Trophoblast cell (in vitro differentiated cells and primary cell): ENCODE data around the gene CPNE9.

Source experiments
- DNase-seq, 2 donors: peaks; one replicate each; pipeline ENCODE4 v3.0.0-alpha.2; 2016
- H2AFZ ChIP-seq: 2 replicates; pipeline ENCODE4 v1.6.1; 2013; ENCODE audit warnings: low read length, moderate library complexity, mild to moderate bottlenecking; ENCODE audit not compliant: insufficient read depth, poor library complexity
- H2AK5ac ChIP-seq: 2 replicates; pipeline ENCODE4 v1.6.1; 2013; ENCODE audit warnings: mild to moderate bottlenecking, low read length
- H2BK120ac ChIP-seq: 2 replicates; pipeline ENCODE4 v1.6.1; 2013; ENCODE audit warnings: low read length, mild to moderate bottlenecking, moderate library complexity; ENCODE audit not compliant: insufficient read depth, poor library complexity
- H2BK12ac ChIP-seq: 2 replicates; pipeline ENCODE4 v1.6.1; 2013; ENCODE audit warnings: mild to moderate bottlenecking, low read length, moderate library complexity
- H2BK5ac ChIP-seq: 2 replicates; pipeline ENCODE4 v1.6.1; 2013; ENCODE audit warnings: low read length, low read depth, moderate library complexity, mild to moderate bottlenecking; ENCODE audit not compliant: poor library complexity
- H3K14ac ChIP-seq: 2 replicates; pipeline ENCODE4 v1.6.1; 2013; ENCODE audit warnings: mild to moderate bottlenecking, low read length
- H3K18ac ChIP-seq: 2 replicates; pipeline ENCODE4 v1.6.1; 2013; ENCODE audit warnings: mild to moderate bottlenecking, low read length
- H3K23ac ChIP-seq: 2 replicates; pipeline ENCODE4 v1.6.1; 2013; ENCODE audit warnings: low read length
- H3K27ac ChIP-seq: 2 replicates; pipeline ENCODE4 v1.5.1; 2013; ENCODE audit warnings: low read depth, mild to moderate bottlenecking, inconsistent platforms, low read length, moderate library complexity
- H3K27me3 ChIP-seq: 2 replicates; pipeline ENCODE4 v1.6.1; 2013; ENCODE audit warnings: inconsistent platforms, mild to moderate bottlenecking, low read length, moderate library complexity; ENCODE audit not compliant: insufficient read depth
- H3K36me3 ChIP-seq, 2 experiments: 1 replicate in 1 of 2; 2 replicates in 1 of 2; pipeline ENCODE4 v1.6.1; 2013; ENCODE audit warnings: low read length in 2 of 2, mild to moderate bottlenecking in 2 of 2, moderate library complexity in 1 of 2; ENCODE audit not compliant: insufficient read depth in 2 of 2, control insufficient read depth in 1 of 2
- H3K4ac ChIP-seq: 2 replicates; pipeline ENCODE4 v1.6.1; 2013; ENCODE audit warnings: low read depth, mild to moderate bottlenecking, low read length, moderate library complexity
- H3K4me1 ChIP-seq, 2 experiments: 1 replicate in 1 of 2; 2 replicates in 1 of 2; pipeline ENCODE4 v1.6.1; 2013; ENCODE audit warnings: low read length in 2 of 2, mild to moderate bottlenecking in 2 of 2, moderate library complexity in 1 of 2; ENCODE audit not compliant: insufficient read depth in 2 of 2, control insufficient read depth in 1 of 2
- H3K4me2 ChIP-seq: 2 replicates; pipeline ENCODE4 v1.6.1; 2013; ENCODE audit warnings: inconsistent platforms, mild to moderate bottlenecking, low read length, moderate library complexity
- H3K4me3 ChIP-seq: 2 replicates; pipeline ENCODE4 v1.5.1; 2013; ENCODE audit warnings: mild to moderate bottlenecking, low read depth, low read length, inconsistent platforms
- H3K79me1 ChIP-seq: one replicate; pipeline ENCODE4 v1.6.1; 2013; ENCODE audit warnings: low read length
- H3K79me2 ChIP-seq: 2 replicates; pipeline ENCODE4 v1.6.1; 2013; ENCODE audit warnings: low read length, mild to moderate bottlenecking; ENCODE audit not compliant: control insufficient read depth, insufficient read depth, poor library complexity
- H3K9ac ChIP-seq: 2 replicates; pipeline ENCODE4 v1.6.1; 2013; ENCODE audit warnings: mild to moderate bottlenecking, low read length
- H3K9me3 ChIP-seq: 2 replicates; pipeline ENCODE4 v1.6.1; 2013; ENCODE audit warnings: low read depth, mild to moderate bottlenecking, control low read depth, inconsistent platforms, low read length; ENCODE audit not compliant: insufficient read depth
- H4K12ac ChIP-seq: 2 replicates; pipeline ENCODE4 v1.6.1; 2013; ENCODE audit warnings: low read depth, mild to moderate bottlenecking, low read length, moderate library complexity
- H4K8ac ChIP-seq: 2 replicates; pipeline ENCODE4 v1.6.1; 2013; ENCODE audit warnings: low read depth, mild to moderate bottlenecking, low read length, moderate library complexity
- H4K91ac ChIP-seq: one replicate; pipeline ENCODE4 v1.6.1; 2013; ENCODE audit warnings: low read depth, mild to moderate bottlenecking, low read length, moderate library complexity
- WGBS: extraction: QIAGEN DNeasy Blood & Tissue Kit; methylation state at CpG from one replicate; pipeline ENCODE4 v1.1.7; 2013; ENCODE audit warnings: missing lambda C conversion rate; ENCODE audit not compliant: insufficient read length, insufficient coverage; ENCODE audit errors: extremely low coverage; 5-methylcytosine and 5-hydroxymethylcytosine counted together

Gene CPNE9

DNA sequence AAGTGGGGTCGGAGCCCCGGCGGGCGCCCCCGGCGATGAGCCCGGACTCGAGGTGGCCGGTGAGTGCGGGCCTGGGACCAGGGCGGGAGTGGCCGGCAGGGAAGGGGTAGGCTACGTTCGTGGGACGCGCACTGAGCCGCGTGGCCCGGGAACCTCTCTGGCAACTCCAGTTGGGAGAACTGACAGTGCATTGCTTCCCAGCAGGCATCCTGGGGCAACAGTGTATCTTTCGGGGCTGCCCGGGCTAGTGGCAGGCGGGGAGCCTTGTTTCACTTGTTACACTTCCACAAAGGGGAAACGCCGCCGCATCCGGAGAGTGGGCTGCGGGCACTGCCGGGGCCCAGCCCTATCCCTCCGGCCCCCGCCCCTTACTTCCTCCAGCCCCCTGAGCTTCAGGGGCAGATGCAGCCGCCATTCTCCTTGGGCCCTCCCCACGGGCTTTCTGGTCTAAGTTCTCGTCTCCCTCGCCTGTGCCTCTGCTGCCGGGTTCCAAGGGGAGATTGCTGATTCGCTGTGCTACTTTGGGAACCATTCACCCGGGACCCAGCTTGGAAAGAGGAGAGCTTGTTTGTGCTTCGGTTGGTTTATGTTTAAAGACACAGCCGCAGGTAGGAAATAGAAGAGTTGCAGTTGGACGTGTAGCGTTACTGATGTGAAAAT lies 28.6 kb downstream of the CPNE9 start:
- Histone ChIP-seq H4K8ac (peak overlapping the region; percentile 99), H2BK120ac (peak overlapping the region; percentile 100), H3K23ac (no peak overlapping the region), H3K4me1 (peaks cover 8 to 10% of the 10 kb centered on the region in 2 experiments), H3K9me3 (no peaks in the 10 kb centered on the region), H2BK5ac (peak overlapping the region; percentile 100), H3K36me3 (peaks cover 17 to 28% of the 10 kb centered on the region in 2 experiments), H3K27ac (no peak overlapping the region), H3K4me3 (peak overlapping the region; percentile 97), H3K79me2 (peaks cover 17% of the 10 kb centered on the region), H2AK5ac (peak overlapping the region; percentile 91), H3K9ac (peak overlapping the region; percentile 96), H3K79me1 (peaks cover 9% of the 10 kb centered on the region), H2AFZ (peak overlapping the region; percentile 99), H3K4ac (peak overlapping the region; percentile 97), H4K12ac (peak overlapping the region; percentile 93), H3K14ac (peak overlapping the region; percentile 99), H3K27me3 (no peaks in the 10 kb centered on the region), H4K91ac (peak overlapping the region; percentile 99), H3K4me2 (peak overlapping the region; percentile 88), H3K18ac (peak overlapping the region; percentile 75), H2BK12ac (peak overlapping the region; percentile 65)
- peak in 1 of 2 donors; percentile 37 for DNase-seq
- no CpG with 5 or more reads among the region's 41 CpGs for WGBS

GRCh38 chr3:9732740-9733115 lies 29.1 kb downstream of the CPNE9 start:
- H3K27ac ChIP-seq, result no peak overlapping the region
- DNase-seq, result no peak
- H2AK5ac ChIP-seq, result no peak overlapping the region
- H3K27me3 ChIP-seq, result no peaks in the 10 kb centered on the region
- peaks cover 18 to 31% of the 10 kb centered on the region in 2 experiments for H3K36me3 ChIP-seq
- no peak overlapping the region for H4K91ac ChIP-seq
- H3K18ac ChIP-seq, result peak overlapping the region; percentile 47
- H2BK12ac ChIP-seq, result no peak overlapping the region
- H3K9me3 ChIP-seq, result no peaks in the 10 kb centered on the region
- no CpG with 5 or more reads among the region's 7 CpGs for WGBS
- H2AFZ ChIP-seq, result no peak overlapping the region
- H3K79me2 ChIP-seq, result peaks cover 17% of the 10 kb centered on the region
- H4K8ac ChIP-seq, result no peak overlapping the region
- no peak overlapping the region for H4K12ac ChIP-seq
- H3K4ac ChIP-seq, result peak overlapping the region; percentile 97
- no peak overlapping the region for H2BK5ac ChIP-seq
- H3K4me2 ChIP-seq, result peak overlapping the region; percentile 88
- peak overlapping the region; percentile 27 for H3K4me3 ChIP-seq
- H3K23ac ChIP-seq, result no peak overlapping the region
- H3K4me1 ChIP-seq, result peaks cover 8 to 10% of the 10 kb centered on the region in 2 experiments
- peaks cover 9% of the 10 kb centered on the region for H3K79me1 ChIP-seq
- H2BK120ac ChIP-seq, result no peak overlapping the region
- H3K14ac ChIP-seq, result no peak overlapping the region
- H3K9ac ChIP-seq, result peak overlapping the region; percentile 68

GRCh38 chr3:9736831-9737230 lies 33.2 kb downstream of the CPNE9 start:
- no peak overlapping the region for H3K4me3 ChIP-seq
- H4K91ac ChIP-seq, result no peak overlapping the region
- H2BK120ac ChIP-seq, result no peak overlapping the region
- no peaks in the 10 kb centered on the region for H3K27me3 ChIP-seq
- H3K79me1 ChIP-seq, result peaks cover 2% of the 10 kb centered on the region
- WGBS, result no CpG with 5 or more reads among the region's 2 CpGs
- no peak overlapping the region for H4K8ac ChIP-seq
- no peak overlapping the region for H3K4me2 ChIP-seq
- no peaks in the 10 kb centered on the region for H3K9me3 ChIP-seq
- no peak overlapping the region for H3K4ac ChIP-seq
- H3K4me1 ChIP-seq, result peaks cover 8 to 10% of the 10 kb centered on the region in 2 experiments
- peaks cover 50 to 70% of the 10 kb centered on the region in 2 experiments for H3K36me3 ChIP-seq
- no peak overlapping the region for H2AFZ ChIP-seq
- no peak overlapping the region for H2AK5ac ChIP-seq
- no peak overlapping the region for H3K18ac ChIP-seq
- H2BK12ac ChIP-seq, result no peak overlapping the region
- no peak overlapping the region for H2BK5ac ChIP-seq
- H4K12ac ChIP-seq, result no peak overlapping the region
- DNase-seq, result no peak
- H3K79me2 ChIP-seq, result peaks cover 12% of the 10 kb centered on the region
- H3K27ac ChIP-seq, result no peak overlapping the region
- H3K9ac ChIP-seq, result no peak overlapping the region
- H3K23ac ChIP-seq, result no peak overlapping the region
- no peak overlapping the region for H3K14ac ChIP-seq

DNA sequence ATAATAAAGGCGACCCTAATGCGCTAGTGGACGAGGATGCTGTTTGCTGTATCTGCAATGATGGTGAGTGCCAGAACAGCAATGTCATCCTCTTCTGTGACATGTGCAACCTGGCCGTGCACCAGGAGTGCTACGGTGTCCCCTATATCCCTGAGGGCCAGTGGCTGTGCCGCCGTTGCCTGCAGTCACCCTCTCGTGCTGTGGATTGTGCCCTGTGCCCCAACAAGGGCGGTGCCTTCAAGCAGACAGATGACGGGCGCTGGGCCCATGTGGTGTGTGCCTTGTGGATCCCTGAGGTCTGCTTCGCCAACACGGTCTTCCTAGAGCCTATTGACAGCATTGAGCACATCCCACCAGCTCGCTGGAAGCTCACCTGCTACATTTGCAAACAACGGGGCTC lies 35.5 kb downstream of the CPNE9 start:
- no peak overlapping the region for H2BK120ac ChIP-seq
- no peak overlapping the region for H2AK5ac ChIP-seq
- WGBS, result no CpG with 5 or more reads among the region's 15 CpGs
- H3K9me3 ChIP-seq, result no peaks in the 10 kb centered on the region
- no peak for DNase-seq
- no peak overlapping the region for H4K12ac ChIP-seq
- H3K79me1 ChIP-seq, result no peaks in the 10 kb centered on the region
- no peak overlapping the region for H4K91ac ChIP-seq
- H3K4me2 ChIP-seq, result no peak overlapping the region
- H3K4me1 ChIP-seq, result no peaks in the 10 kb centered on the region
- no peak overlapping the region for H3K14ac ChIP-seq
- no peak overlapping the region for H2AFZ ChIP-seq
- no peaks in the 10 kb centered on the region for H3K79me2 ChIP-seq
- no peak overlapping the region for H3K18ac ChIP-seq
- H2BK12ac ChIP-seq, result no peak overlapping the region
- no peak overlapping the region for H3K23ac ChIP-seq
- H3K4ac ChIP-seq, result no peak overlapping the region
- H3K4me3 ChIP-seq, result no peak overlapping the region
- H3K36me3 ChIP-seq, result peaks cover 63 to 88% of the 10 kb centered on the region in 2 experiments
- no peak overlapping the region for H2BK5ac ChIP-seq
- H3K9ac ChIP-seq, result no peak overlapping the region
- no peak overlapping the region for H3K27ac ChIP-seq
- H3K27me3 ChIP-seq, result no peaks in the 10 kb centered on the region
- H4K8ac ChIP-seq, result no peak overlapping the region
